Inferior parietal cortex (tissue), 1 donor: ENCODE measurements around the gene LYZL6.
A peak's percentile ranks its signal among the peaks of the same experiment; 100 is the strongest.
"Not testable (repeated sequence)": the region's sequence is repeated elsewhere in the genome, so short reads cannot be mapped to it uniquely, and the experiment has no call there.

Experiments
- DNase-seq: peaks from one replicate; pipeline ENCODE4 v3.0.0-alpha.2; 2016; ENCODE audit errors: extremely low spot score

Gene LYZL6

GRCh38 chr17:35947156-35947585, 3.7 kb upstream of the LYZL6 start:
- DNase-seq: peak; percentile 30

GRCh38 chr17:35944151-35944550, 638 bp upstream of the LYZL6 start:
- no peak for DNase-seq

GRCh38 chr17:35942588-35943186, 826 bp downstream of the LYZL6 start:
- DNase-seq: no peak

GRCh38 chr17:35938492-35938891, 5.0 kb downstream of the LYZL6 start:
- not testable (repeated sequence) for DNase-seq

- no peak for DNase-seq
These were observed 7.5 kb downstream of the LYZL6 start for GRCh38 chr17:35936063-35936462.

- no peak for DNase-seq
These were observed 8.8 kb downstream of the LYZL6 start for GRCh38 chr17:35934760-35935159.

GRCh38 chr17:35932586-35932985, 10.9 kb downstream of the LYZL6 start:
- DNase-seq: no peak

GRCh38 chr17:35931794-35932425, 11.6 kb downstream of the LYZL6 start:
- no peak for DNase-seq

GRCh38 chr17:35930211-35931065, 13.1 kb downstream of the LYZL6 start, which contains the start of gene RDM1:
Gene RDM1 (minus strand): TSS chr17:35930773. CDS start chr17:35930727, 46 bp downstream.
- peak; percentile 59 for DNase-seq

GRCh38 chr17:35927714-35928113, 15.8 kb downstream of the LYZL6 start:
- DNase-seq: no peak

GRCh38 chr17:35923609-35924114, 19.9 kb downstream of the LYZL6 start:
- DNase-seq: no peak

GRCh38 chr17:35920229-35920628, 23.3 kb downstream of the LYZL6 start:
- no peak for DNase-seq

GRCh38 chr17:35918665-35919064, 24.8 kb downstream of the LYZL6 start:
- DNase-seq: no peak

- no peak for DNase-seq
These were observed 25.8 kb downstream of the LYZL6 start for GRCh38 chr17:35917519-35918213.

- DNase-seq: no peak
These were observed 28.2 kb downstream of the LYZL6 start for GRCh38 chr17:35915153-35915964.

- DNase-seq: no peak
These were observed 29.2 kb downstream of the LYZL6 start for GRCh38 chr17:35914354-35914753.

GRCh38 chr17:35913609-35914008, 29.9 kb downstream of the LYZL6 start:
- DNase-seq: no peak

GRCh38 chr17:35912942-35913341, 30.6 kb downstream of the LYZL6 start:
- DNase-seq: no peak

- DNase-seq: no peak
These were observed 31.1 kb downstream of the LYZL6 start for GRCh38 chr17:35912339-35912912.

- DNase-seq: no peak
These were observed 34.1 kb downstream of the LYZL6 start for GRCh38 chr17:35909408-35909807.

GRCh38 chr17:35907691-35908090, 35.8 kb downstream of the LYZL6 start:
- DNase-seq: no peak
